ENCODE data around the gene CCNA2. TPM values are rescaled to one million over a fixed set of nuclear protein-coding genes. Genes with fewer than 3 reads are reported as not detected.

Gene CCNA2
- polyA plus RNA-seq, 2 of the 4 experiments (the other 2 are of a cell fraction), result 34.9 to 51.0 TPM

- Histone ChIP-seq H3K4me1 (peaks cover 24% of the 10 kb centered on the region; the same call in 2 of the 3 replicates), H3K4me3 (no peak overlapping the region), H3K4me2 (peak overlapping the region; percentile 28; the same call in 1 of the 3 replicates), H3K9me3 (no peaks in the 10 kb centered on the region), H3K27ac (no peak overlapping the region)
- ChIA-PET CTCF (no interaction called here), POLR2A (no interaction called here)
- 100% methylated on average over 1 of the region's 1 CpG for WGBS (ENCODE audit: missing lambda C conversion rate)
- TF ChIP-seq JUNB (IDR thresholded peaks at IDR 0.05) (no peak), ATOH8 (CRISPR knock-in tag; IDR thresholded peaks at IDR 0.05; ENCODE audit: low read depth) (no peak), JUN (IDR thresholded peaks at IDR 0.05) (no peak), RAD21 (conservative IDR thresholded peaks at IDR 0.05 in 1 of 2, IDR thresholded peaks at IDR 0.05 in 1 of 2) (no peak), ZNF302 (CRISPR knock-in tag; IDR thresholded peaks at IDR 0.05) (no peak), MAX (IDR thresholded peaks at IDR 0.05) (no peak), FOSB (CRISPR knock-in tag; IDR thresholded peaks at IDR 0.05) (no peak), RNF2 (IDR thresholded peaks at IDR 0.05; ENCODE audit: borderline replicate concordance, low read depth) (no peak), FOSL2 (IDR thresholded peaks at IDR 0.05) (no peak), FOSL2 (CRISPR knock-in tag; IDR thresholded peaks at IDR 0.05) (no peak), MAFK (IDR thresholded peaks at IDR 0.05; ENCODE audit: partially characterized antibody) (no peak), FOXS1 (CRISPR knock-in tag; IDR thresholded peaks at IDR 0.05) (no peak), CHD2 (IDR thresholded peaks at IDR 0.05; ENCODE audit: low read length, partially characterized antibody) (no peak)
- ATAC-seq (no peak), FAIRE-seq (no peak), DNase-seq (ENCODE audit: low read depth in 1 of 2, low spot score in 1 of 2) (no peak)
These were observed 4.3 kb downstream of the CCNA2 start for GRCh38 chr4:121819216-121819965.

GRCh38 chr4:121818215-121818614 lies 5.5 kb downstream of the CCNA2 start:
- FAIRE-seq (no peak), ATAC-seq (no peak), DNase-seq (ENCODE audit: low read depth in 1 of 2, low spot score in 1 of 2) (no peak)
- TF ChIP-seq MAZ (IDR thresholded peaks at IDR 0.05; ENCODE audit: borderline replicate concordance, low read depth, low read length) (no peak), ESRRA (IDR thresholded peaks at IDR 0.05; ENCODE audit: borderline replicate concordance, low read length) (no peak), KDM1A (IDR thresholded peaks at IDR 0.05; ENCODE audit: low read depth) (no peak), NPAS2 (CRISPR knock-in tag; IDR thresholded peaks at IDR 0.05; ENCODE audit: borderline replicate concordance) (no peak), GATA3 (IDR thresholded peaks at IDR 0.05; ENCODE audit: borderline replicate concordance) (no peak), HOXA7 (CRISPR knock-in tag; IDR thresholded peaks at IDR 0.05) (no peak), ELK1 (IDR thresholded peaks at IDR 0.05; ENCODE audit: low read depth, low read length) (no peak), TP53 (CRISPR knock-in tag; IDR thresholded peaks at IDR 0.05) (no peak), MAFK (IDR thresholded peaks at IDR 0.05; ENCODE audit: partially characterized antibody) (no peak), KDM5A (IDR thresholded peaks at IDR 0.05) (no peak)
- CTCF ChIA-PET, result no interaction called here
- peaks cover 22% of the 10 kb centered on the region; the same call in 2 of the 3 replicates for H3K4me1 ChIP-seq
- no peak overlapping the region for H3K4me2 ChIP-seq
- H3K9me3 ChIP-seq, result no peaks in the 10 kb centered on the region
- POLR2A ChIA-PET, result no interaction called here
- WGBS (ENCODE audit: missing lambda C conversion rate), result 96% methylated on average over 1 of the region's 1 CpG
- H3K4me3 ChIP-seq, result no peak overlapping the region
- no peak overlapping the region for H3K27ac ChIP-seq

GRCh38 chr4:121817701-121818100 lies 6.0 kb downstream of the CCNA2 start:
- TF ChIP-seq FOSB (CRISPR knock-in tag; IDR thresholded peaks at IDR 0.05) (no peak), HOXB5 (CRISPR knock-in tag; IDR thresholded peaks at IDR 0.05) (no peak), ELK1 (IDR thresholded peaks at IDR 0.05; ENCODE audit: low read depth, low read length) (no peak), CEBPB (IDR thresholded peaks at IDR 0.05) (no peak)
- ATAC-seq, result no peak
- ChIA-PET POLR2A (no interaction called here), CTCF (no interaction called here)
- 86% methylated on average over 1 of the region's 1 CpG for WGBS (ENCODE audit: missing lambda C conversion rate)
- Histone ChIP-seq H3K27ac (no peak overlapping the region), H3K9me3 (no peaks in the 10 kb centered on the region), H3K4me2 (no peak overlapping the region), H3K4me3 (no peak overlapping the region), H3K4me1 (peaks cover 22% of the 10 kb centered on the region; the same call in 2 of the 3 replicates)
- FAIRE-seq, result no peak
- no peak for DNase-seq (ENCODE audit: low read depth in 1 of 2, low spot score in 1 of 2)

Data from A549 (cell line).